SK-N-SH treated with all-trans-retinoic acid at 6 μM for 48 hours (cell line): ENCODE measurements around the gene KLF3.

Experiments used
- ATAC-seq: fragments of 200-7000 bp; cut with Tn5 transposase; 3 replicates; pipeline ENCODE4 v1.9.1; 2020; ENCODE audit warnings: mild to moderate bottlenecking, moderate library complexity
- ARNTL ChIP-seq: fragments of 450-650 bp; formaldehyde crosslinking; IDR thresholded peaks from 2 replicates; pipeline ENCODE4 v1.5.0; 2020; ENCODE audit warnings: low read depth, mild to moderate bottlenecking, moderate library complexity, borderline replicate concordance
- BACH2 ChIP-seq: fragments of 250-450 bp; sonication (Bioruptor Pico); IDR thresholded peaks from 2 replicates; pipeline ENCODE4 v1.9.0; 2021; ENCODE audit warnings: mild to moderate bottlenecking, borderline replicate concordance
- CREB5 ChIP-seq: fragments of 250-450 bp; sonication (Bioruptor Pico); IDR thresholded peaks from 2 replicates; pipeline ENCODE4 v1.5.1; 2020; ENCODE audit warnings: low read depth, mild to moderate bottlenecking, moderate library complexity
- CSDC2 ChIP-seq: fragments of 250-450 bp; sonication (Bioruptor Pico); IDR thresholded peaks from 2 replicates; pipeline ENCODE4 v1.5.0; 2020; ENCODE audit warnings: mild to moderate bottlenecking, moderate library complexity
- CSRNP3 ChIP-seq: fragments of 250-450 bp; sonication (Bioruptor Pico); IDR thresholded peaks from 2 replicates; pipeline ENCODE4 v1.5.1; 2021; ENCODE audit warnings: mild to moderate bottlenecking, moderate library complexity
- ESRRG ChIP-seq: fragments of 250-450 bp; sonication (Bioruptor Pico); IDR thresholded peaks from 2 replicates; pipeline ENCODE4 v1.6.1; 2021; ENCODE audit warnings: mild to moderate bottlenecking
- GLIS3 ChIP-seq: fragments of 250-450 bp; sonication (Bioruptor Pico); IDR thresholded peaks from 2 replicates; pipeline ENCODE4 v1.5.0; 2020; ENCODE audit warnings: mild to moderate bottlenecking, moderate library complexity
- ISL1 ChIP-seq: fragments of 250-450 bp; sonication (Bioruptor Pico); IDR thresholded peaks from 2 replicates; pipeline ENCODE4 v2.1.2; 2022; ENCODE audit warnings: mild to moderate bottlenecking, moderate library complexity
- OSR1 ChIP-seq: fragments of 250-450 bp; sonication (Bioruptor Pico); IDR thresholded peaks from 2 replicates; pipeline ENCODE4 v1.8.0; 2022; ENCODE audit warnings: moderate library complexity, mild to moderate bottlenecking, inconsistent platforms
- PATZ1 ChIP-seq: fragments of 250-450 bp; sonication (Bioruptor Pico); IDR thresholded peaks from 2 replicates; pipeline ENCODE4 v1.8.0; 2020; ENCODE audit warnings: mild to moderate bottlenecking, moderate library complexity, borderline replicate concordance
- POU6F1 ChIP-seq: fragments of 250-450 bp; sonication (Bioruptor Pico); IDR thresholded peaks from 2 replicates; pipeline ENCODE4 v1.8.0; 2021; ENCODE audit warnings: low read depth, mild to moderate bottlenecking, moderate library complexity, borderline replicate concordance
- PPARA ChIP-seq: fragments of 250-450 bp; sonication (Bioruptor Pico); IDR thresholded peaks from 2 replicates; pipeline ENCODE4 v1.5.0; 2020; ENCODE audit warnings: mild to moderate bottlenecking, borderline replicate concordance
- RARB ChIP-seq: fragments of 250-450 bp; sonication (Bioruptor Pico); IDR thresholded peaks from 2 replicates; pipeline ENCODE4 v1.8.0; 2021; ENCODE audit warnings: mild to moderate bottlenecking, moderate library complexity
- SNAI2 ChIP-seq: fragments of 250-450 bp; sonication (Bioruptor Pico); IDR thresholded peaks from 2 replicates; pipeline ENCODE4 v1.5.0; 2020; ENCODE audit warnings: mild to moderate bottlenecking, moderate library complexity
- TCF4 ChIP-seq: fragments of 250-450 bp; sonication (Bioruptor Pico); IDR thresholded peaks from 2 replicates; pipeline ENCODE4 v1.8.0; 2021; ENCODE audit warnings: mild to moderate bottlenecking, moderate library complexity, borderline replicate concordance
- TOX ChIP-seq: fragments of 250-450 bp; sonication (Bioruptor Pico); IDR thresholded peaks from 2 replicates; pipeline ENCODE4 v1.8.0; 2021; ENCODE audit warnings: mild to moderate bottlenecking, moderate library complexity, borderline replicate concordance
- TSHZ2 ChIP-seq: fragments of 250-450 bp; sonication (Bioruptor Pico); IDR thresholded peaks from 2 replicates; pipeline ENCODE4 v1.5.0; 2020; ENCODE audit warnings: mild to moderate bottlenecking, moderate library complexity
- ZC3H10 ChIP-seq: fragments of 250-450 bp; sonication (Bioruptor Pico); IDR thresholded peaks from 2 replicates; pipeline ENCODE4 v1.5.1; 2021; ENCODE audit warnings: mild to moderate bottlenecking, moderate library complexity
- ZFP30 ChIP-seq: fragments of 450-650 bp; formaldehyde crosslinking; IDR thresholded peaks from 2 replicates; pipeline ENCODE4 v1.5.0; 2022; ENCODE audit warnings: mild to moderate bottlenecking, moderate library complexity
- ZNF565 ChIP-seq: fragments of 450-650 bp; formaldehyde crosslinking; conservative IDR thresholded peaks from 2 replicates; pipeline ENCODE4 v1.5.0; 2020; ENCODE audit warnings: low read depth, mild to moderate bottlenecking, moderate library complexity
- ZNF70 ChIP-seq: fragments of 450-650 bp; formaldehyde crosslinking; IDR thresholded peaks from 2 replicates; pipeline ENCODE4 v1.5.0; 2020; ENCODE audit warnings: mild to moderate bottlenecking, moderate library complexity
- ZNF8 ChIP-seq: fragments of 450-650 bp; formaldehyde crosslinking; IDR thresholded peaks from 2 replicates; pipeline ENCODE4 v1.5.0; 2020; ENCODE audit warnings: mild to moderate bottlenecking, moderate library complexity

The KLF3 gene

GRCh38 chr4:38681281-38681991 is 17.4 kb downstream of the KLF3 start:
- no peak for ATAC-seq
- TF ChIP-seq OSR1 (CRISPR knock-in tag) (no peak), RARB (no peak), BACH2 (no peak), CSDC2 (CRISPR knock-in tag) (no peak), ZNF70 (CRISPR knock-in tag) (no peak), ARNTL (CRISPR knock-in tag) (no peak), POU6F1 (no peak), ESRRG (CRISPR knock-in tag) (no peak), ZNF565 (CRISPR knock-in tag) (no peak), GLIS3 (CRISPR knock-in tag) (no peak), CSRNP3 (CRISPR knock-in tag) (no peak), SNAI2 (no peak), ZNF8 (CRISPR knock-in tag) (no peak), TOX (CRISPR knock-in tag) (no peak)

GRCh38 chr4:38682336-38682735 is 18.3 kb downstream of the KLF3 start:
- TF ChIP-seq BACH2 (no peak), RARB (no peak), TCF4 (no peak), TOX (CRISPR knock-in tag) (no peak), ZC3H10 (no peak), PPARA (CRISPR knock-in tag) (no peak), GLIS3 (CRISPR knock-in tag) (no peak), PATZ1 (CRISPR knock-in tag) (no peak), ESRRG (CRISPR knock-in tag) (no peak), ZNF70 (CRISPR knock-in tag) (no peak), TSHZ2 (CRISPR knock-in tag) (no peak), ZNF8 (CRISPR knock-in tag) (no peak), ZFP30 (no peak), ISL1 (CRISPR knock-in tag) (no peak), POU6F1 (no peak), ZNF565 (CRISPR knock-in tag) (no peak), ARNTL (CRISPR knock-in tag) (no peak)
- ATAC-seq = no peak

GRCh38 chr4:38683276-38683675 is 19.3 kb downstream of the KLF3 start:
- no peak for ATAC-seq
- no peak for TF ChIP-seq ARNTL (CRISPR knock-in tag)
- TF ChIP-seq ZNF70 (CRISPR knock-in tag) = no peak
- no peak for TF ChIP-seq ZNF565 (CRISPR knock-in tag)
- TF ChIP-seq ZNF8 (CRISPR knock-in tag) = no peak
- no peak for TF ChIP-seq OSR1 (CRISPR knock-in tag)
- TF ChIP-seq CREB5 = no peak
- TF ChIP-seq BACH2 = no peak
- TF ChIP-seq PATZ1 (CRISPR knock-in tag) = no peak
- TF ChIP-seq CSRNP3 (CRISPR knock-in tag) = no peak
- TF ChIP-seq TCF4 = no peak
- TF ChIP-seq GLIS3 (CRISPR knock-in tag) = no peak
